GM12878 (cell line): ENCODE data around the gene DNAAF5. TPM values are rescaled to one million over a fixed set of nuclear protein-coding genes. Genes with fewer than 3 reads are reported as not detected.

Experiments used
- ATAC-seq: fragments of 200-7000 bp; cut with Tn5 transposase; 3 replicates; pipeline ENCODE4 v1.9.1; 2020; ENCODE audit warnings: mild to moderate bottlenecking, moderate library complexity
- BruUV-seq: library from RNA; stranded (reverse); fragments of 400-500 nt; replicated peaks from 2 replicates; lab custom pipeline; 2021; lab: Mats Ljungman, UMichigan
- CTCF ChIA-PET: fragments of 300-600 bp; sonication (Branson Sonifier 250); formaldehyde crosslinking; extraction: SDS; loops from one replicate; lab custom pipeline; 2021; ENCODE audit warnings: inconsistent platforms; lab: Yijun Ruan, JAX
- POLR2A ChIA-PET: fragments of 350-600 bp; formaldehyde crosslinking; extraction: SDS; loops from one replicate; lab custom pipeline; 2021; ENCODE audit warnings: inconsistent platforms; lab: Charles Lee
- RAD21 ChIA-PET: fragments of 300-600 bp; sonication (Branson Sonifier 250); formaldehyde crosslinking; loops from one replicate; lab custom pipeline; 2023; ENCODE audit warnings: antibody characterized with exemption; ENCODE audit not compliant: unreplicated experiment; lab: Charles Lee
- SMC1A ChIA-PET: fragments of 300-600 bp; sonication (Branson Sonifier 250); formaldehyde crosslinking; loops from one replicate; lab custom pipeline; 2023; ENCODE audit not compliant: unreplicated experiment, uncharacterized antibody; lab: Charles Lee
- DNase-seq: peaks from one replicate; pipeline ENCODE4 v3.0.0-alpha.2; 2011; ENCODE audit warnings: low read depth, low spot score
- FAIRE-seq: peaks from 3 replicates; lab custom pipeline; 2011; peaks lifted over from hg19 to GRCh38; lab: Jason Lieb, UNC
- H2AFZ ChIP-seq: 2 replicates; pipeline ENCODE4 v1.6.0; 2011; ENCODE audit warnings: low read depth, low read length, control low read depth; ENCODE audit not compliant: control insufficient read depth
- H3K27ac ChIP-seq: 2 replicates; pipeline ENCODE4 v1.5.1; 2011; ENCODE audit warnings: control low read depth; ENCODE audit not compliant: control insufficient read depth, insufficient read depth
- H3K27me3 ChIP-seq, 2 experiments: replicated peaks in 1 of 2; 2 replicates each; pipeline versions ENCODE4 v1.6.0 to v1.6.1; 2011; ENCODE audit warnings: low read length in 1 of 2; ENCODE audit not compliant: control insufficient read depth in 2 of 2, insufficient read depth in 2 of 2
- H3K36me3 ChIP-seq, 2 experiments: 2 replicates each; pipeline ENCODE4 v1.5.1; 2011; ENCODE audit warnings: low read length in 1 of 2; ENCODE audit not compliant: control insufficient read depth in 2 of 2, insufficient read depth in 2 of 2
- H3K4me1 ChIP-seq: 2 replicates; pipeline ENCODE4 v1.6.1; 2011; ENCODE audit warnings: mild to moderate bottlenecking, low read length, moderate library complexity, mixed read lengths; ENCODE audit not compliant: control insufficient read depth, insufficient read depth
- H3K4me2 ChIP-seq: 2 replicates; pipeline ENCODE4 v1.6.0; 2011; ENCODE audit warnings: control low read depth; ENCODE audit not compliant: control insufficient read depth, insufficient read depth
- H3K4me3 ChIP-seq: fragments of 200-600 bp; sonication (generic); 2 replicates; pipeline ENCODE4 v1.5.1; 2016
- H3K79me2 ChIP-seq: 2 replicates; pipeline ENCODE4 v1.6.0; 2011; ENCODE audit warnings: low read length; ENCODE audit not compliant: control insufficient read depth, insufficient read depth
- H3K9ac ChIP-seq: 2 replicates; pipeline ENCODE4 v1.8.0; 2011; ENCODE audit warnings: low read length, control low read depth, mixed read lengths; ENCODE audit not compliant: control insufficient read depth, insufficient read depth
- H3K9me3 ChIP-seq: replicated peaks from 3 replicates; pipeline ENCODE4 v1.5.1; 2011; ENCODE audit warnings: mild to moderate bottlenecking, low read length; ENCODE audit not compliant: control insufficient read depth, insufficient read depth
- H4K20me1 ChIP-seq: 2 replicates; pipeline ENCODE4 v1.6.0; 2011; ENCODE audit not compliant: control insufficient read depth, insufficient read depth
- BCLAF1 ChIP-seq: fragments of 450-650 bp; IDR thresholded peaks from 2 replicates; pipeline ENCODE4 v1.6.1; 2017; ENCODE audit warnings: antibody characterized with exemption, mild to moderate bottlenecking, moderate library complexity
- CBX3 ChIP-seq: fragments of 200-600 bp; sonication (generic); IDR thresholded peaks from 2 replicates; pipeline ENCODE4 v1.6.1; 2016; ENCODE audit warnings: low read depth, borderline replicate concordance
- MYC ChIP-seq: IDR thresholded peaks from 2 replicates; pipeline ENCODE4 v1.6.1; 2011; ENCODE audit warnings: mild to moderate bottlenecking, low read length, moderate library complexity, inconsistent platforms; ENCODE audit not compliant: insufficient read depth, insufficient replicate concordance, insufficient read length, severe bottlenecking
- NBN ChIP-seq: fragments of 450-650 bp; IDR thresholded peaks from 2 replicates; pipeline ENCODE4 v1.6.1; 2016
- PRDM15 ChIP-seq: fragments of 450-650 bp; formaldehyde crosslinking; IDR thresholded peaks from 2 replicates; pipeline ENCODE4 v1.4.0; 2020; ENCODE audit warnings: mild to moderate bottlenecking, moderate library complexity
- RELB ChIP-seq: fragments of 450-650 bp; IDR thresholded peaks from 2 replicates; pipeline ENCODE4 v1.6.1; 2017; ENCODE audit warnings: low read depth, mild to moderate bottlenecking, moderate library complexity
- SIN3A ChIP-seq: IDR thresholded peaks from 2 replicates; pipeline ENCODE4 v1.6.1; 2012; ENCODE audit warnings: low read depth, low read length, improper control_type of control experiment
- WGBS: methylation state at CpG from one replicate; pipeline ENCODE4 v1.1.6; 2016; ENCODE audit warnings: low lambda C conversion rate; ENCODE audit not compliant: insufficient replicate concordance, insufficient coverage; ENCODE audit errors: missing lambda C conversion rate; 5-methylcytosine and 5-hydroxymethylcytosine counted together
- in situ Hi-C: fragments of 300-500 bp; cut with MboI; formaldehyde crosslinking; loops from 9 replicates; pipeline ENCODE4 v1.14.3; 2018; ENCODE audit warnings: mixed read lengths
- intact Hi-C: fragments of 100-400 bp; cut with micrococcal nuclease; formaldehyde crosslinking; loops from one replicate; pipeline ENCODE4 v1.14.2; 2022; ENCODE audit not compliant: unreplicated experiment
- polyA plus RNA-seq, 11 experiments: library from polyadenylated mRNA; depleted of rRNA in 4 of 11; unstranded in 6 of 11; stranded (reverse) in 5 of 11; fragments of >200 nt; fragmentation: Nextera tagmentation in 4 of 11; fragmentation: Illumina TruSeq in 1 of 11; extraction: Ambion mirVana in 4 of 11; extraction: Trizol in 1 of 11; gene quantifications; 1 replicate in 1 of 11; 2 replicates in 10 of 11; pipeline versions ENCODE4 v1.2.1 to v1.2.3, GENCODE V29; 2011 to 2016; ENCODE audit warnings: inconsistent platforms in 2 of 11, missing spikeins in 2 of 11, low read depth in 1 of 11
- total RNA-seq, 4 experiments: library from RNA; depleted of rRNA in 3 of 4; stranded (reverse); fragments of >200 nt in 3 of 4; fragmentation: Illumina TruSeq in 1 of 4; extraction: Trizol in 1 of 4; gene quantifications; 2 replicates each; pipeline versions ENCODE4 v1.2.1 to v1.2.3, GENCODE V29; 2013 to 2021

DNAAF5 gene
- total and polyA plus RNA-seq, 10 of the 15 experiments (the other 5 are each of a cell fraction or from before 2014, with no cell fraction given), result 1.8 to 38.3 (median 9.2) TPM

GRCh38 chr7:757741-758163 is 31.3 kb downstream of the DNAAF5 start:
- Histone ChIP-seq H2AFZ (no peak overlapping the region), H3K9ac (no peak overlapping the region), H3K27me3 (no peaks in the 10 kb centered on the region), H3K27ac (no peak overlapping the region), H3K36me3 (peaks cover 5 to 22% of the 10 kb centered on the region in 2 experiments; a peak in 3 of 4 replicates), H3K4me1 (no peaks in the 10 kb centered on the region), H4K20me1 (no peaks in the 10 kb centered on the region), H3K4me3 (no peak overlapping the region), H3K4me2 (no peak overlapping the region), H3K79me2 (no peaks in the 10 kb centered on the region), H3K9me3 (no peaks in the 10 kb centered on the region)
- DNase-seq (no peak), ATAC-seq (no peak), FAIRE-seq (no peak)
- ChIA-PET POLR2A (no interaction called here), RAD21 (no interaction called here), SMC1A (no interaction called here), CTCF (no interaction called here)
- 94% methylated on average over 19 of the region's 19 CpGs for WGBS
- intact Hi-C loops (no loop called here), in situ Hi-C loops (no loop called here)
- BruUV-seq, result no TSS peak
- TF ChIP-seq CBX3 (no peak), MYC (no peak), BCLAF1 (no peak)

GRCh38 chr7:759569-759968 is 33.1 kb downstream of the DNAAF5 start:
- WGBS, result 91% methylated on average over 8 of the region's 8 CpGs
- no TSS peak for BruUV-seq
- no peak overlapping the region for H2AFZ ChIP-seq
- no peaks in the 10 kb centered on the region for H4K20me1 ChIP-seq
- no peak overlapping the region for H3K4me2 ChIP-seq
- ChIA-PET CTCF (no interaction called here), POLR2A (interaction anchor here (0.6 kb wide), 1 partner anchor 245 kb away, joined by 3 read pairs; no protein-coding TSS in a partner anchor), RAD21 (no interaction called here), SMC1A (no interaction called here)
- H3K36me3 ChIP-seq, result peaks cover 5 to 33% of the 10 kb centered on the region in 2 experiments; a peak in 3 of 4 replicates
- ATAC-seq (no peak), DNase-seq (no peak), FAIRE-seq (no peak)
- H3K27ac ChIP-seq, result no peak overlapping the region
- H3K4me1 ChIP-seq, result no peaks in the 10 kb centered on the region
- no peaks in the 10 kb centered on the region for H3K9me3 ChIP-seq
- intact Hi-C loops, result no loop called here
- no peaks in the 10 kb centered on the region for H3K27me3 ChIP-seq
- H3K4me3 ChIP-seq, result no peak overlapping the region
- in situ Hi-C loops, result no loop called here
- no peaks in the 10 kb centered on the region for H3K79me2 ChIP-seq
- no peak overlapping the region for H3K9ac ChIP-seq
- TF ChIP-seq RELB (no peak), PRDM15 (CRISPR knock-in tag) (no peak), SIN3A (no peak), NBN (no peak)
